ENCODE data around the gene RNF225.

- TF ChIP-seq CTCF (IDR thresholded peaks at IDR 0.05; ENCODE audit: extremely low read depth in 1 of 2, insufficient read depth in 1 of 2, low read depth in 1 of 2, low read length in 2 of 2) (peak in 1 of 2 donors; percentile 8), POLR2A (IDR thresholded peaks at IDR 0.05; ENCODE audit: low read depth, low read length) (no peak), POLR2AphosphoS5 (IDR thresholded peaks at IDR 0.05; ENCODE audit: insufficient read depth, low read depth, low read length) (no peak), GATA2 (IDR thresholded peaks at IDR 0.05; ENCODE audit: insufficient read depth, insufficient read length, low read depth, low read length) (no peak)
Measured at GRCh38 chr19:58372311-58373133, 22.9 kb upstream of the RNF225 start.

Measured in endothelial cell of umbilical vein (primary cell).